HG02973 (cell line): Measurements from ENCODE around the gene GMPR2.
"Not testable (repeated sequence)": the region's sequence is repeated elsewhere in the genome, so short reads cannot be mapped to it uniquely, and the experiment has no call there.

Experiments
- ATAC-seq: cut with Tn5 transposase; IDR thresholded peaks from one replicate; pipeline ENCODE4 v1.9.1; 2021; ENCODE audit warnings: moderate library complexity; ENCODE audit not compliant: unreplicated experiment

GMPR2 gene

DNA sequence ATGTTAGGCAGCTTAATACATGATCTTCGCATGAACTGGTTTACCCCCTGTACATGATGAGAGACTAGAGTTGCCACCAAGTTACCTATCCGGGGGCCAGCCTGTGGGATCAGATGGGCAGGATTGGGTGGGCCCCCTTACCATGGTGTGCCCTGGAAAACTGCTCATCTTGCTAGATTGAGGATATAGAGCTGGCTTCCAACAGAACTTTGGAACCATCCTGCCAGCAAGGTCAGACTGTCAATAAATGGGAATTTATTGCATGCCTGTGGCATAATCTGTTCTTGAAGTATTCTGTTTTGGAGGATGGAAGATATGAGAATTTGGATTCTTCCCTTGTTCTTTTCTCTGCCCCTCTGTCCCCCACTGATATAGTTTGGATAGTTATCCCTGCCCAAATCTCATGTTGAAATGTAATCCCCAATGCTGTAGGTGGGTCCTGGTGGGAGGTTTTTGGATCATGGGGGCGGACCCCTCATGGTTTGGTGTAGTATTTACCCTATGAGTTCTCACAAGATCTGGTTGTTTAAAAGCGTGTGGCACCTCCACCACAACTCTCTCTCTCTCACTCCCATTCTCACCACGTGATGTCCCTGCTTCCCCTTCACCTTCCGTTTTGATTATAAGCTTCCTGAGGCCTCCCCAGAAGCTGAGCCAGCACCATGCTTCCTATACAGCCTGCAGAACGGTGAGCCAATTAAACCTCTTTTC, 33.8 kb upstream of the GMPR2 start:
- no peak for ATAC-seq

GRCh38 chr14:24202538-24202937, 30.2 kb upstream of the GMPR2 start:
- not testable (repeated sequence) for ATAC-seq

DNA sequence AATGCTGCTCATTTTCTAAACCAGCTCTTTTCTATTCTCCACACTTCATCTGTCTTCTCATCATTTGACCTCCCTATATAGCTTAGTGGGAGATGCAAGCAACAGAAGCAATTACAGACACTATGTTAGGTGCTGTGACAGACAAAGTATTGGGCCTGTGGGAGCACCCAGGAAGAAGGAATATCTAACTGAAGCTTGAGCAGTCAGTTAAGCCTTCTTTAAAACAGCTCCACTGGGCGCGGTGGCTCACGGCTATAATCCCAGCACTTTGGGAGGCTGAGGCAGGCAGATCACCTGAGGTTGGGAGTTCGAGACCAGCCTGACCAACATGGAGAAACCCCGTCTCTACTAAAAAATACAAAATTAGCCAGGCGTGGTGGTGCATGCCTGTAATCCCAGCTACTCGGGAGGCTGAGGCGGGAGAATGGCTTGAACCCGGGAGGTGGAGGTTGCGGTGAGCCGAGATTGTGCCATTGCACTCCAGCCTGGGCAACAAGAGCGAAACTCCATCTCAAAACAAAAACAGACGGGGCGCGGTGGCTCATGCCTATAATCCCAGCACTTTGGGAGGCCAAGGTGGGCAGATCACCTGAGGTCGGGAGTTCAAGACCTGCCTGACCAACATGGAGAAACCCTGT, 29.4 kb upstream of the GMPR2 start:
- ATAC-seq, result not testable (repeated sequence)

GRCh38 chr14:24204163-24205146, 28.3 kb upstream of the GMPR2 start:
- no peak for ATAC-seq

- ATAC-seq, result no peak
These were observed 26.2 kb upstream of the GMPR2 start for GRCh38 chr14:24206260-24207103.

GRCh38 chr14:24207104-24207551, 25.6 kb upstream of the GMPR2 start:
- ATAC-seq, result no peak

DNA sequence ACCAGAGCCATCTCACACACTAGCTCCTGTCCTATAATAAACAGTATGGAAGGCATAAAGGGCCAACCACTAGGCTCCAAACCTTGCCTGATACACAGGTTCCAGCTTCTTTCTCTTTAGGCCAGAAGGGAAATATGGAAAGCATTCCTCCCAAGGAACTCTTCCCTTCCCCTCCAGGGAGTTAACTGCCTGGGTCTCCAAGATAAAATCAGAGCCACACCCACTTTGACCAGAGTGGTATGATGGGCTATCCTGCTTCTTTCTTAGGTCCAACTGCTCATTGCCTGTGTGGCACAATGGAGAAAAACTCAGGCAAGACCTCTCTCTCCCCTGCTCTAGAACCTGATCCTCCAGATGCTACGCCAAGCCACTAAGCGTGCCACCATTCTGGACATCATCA, 25.1 kb upstream of the GMPR2 start:
- no peak for ATAC-seq

DNA sequence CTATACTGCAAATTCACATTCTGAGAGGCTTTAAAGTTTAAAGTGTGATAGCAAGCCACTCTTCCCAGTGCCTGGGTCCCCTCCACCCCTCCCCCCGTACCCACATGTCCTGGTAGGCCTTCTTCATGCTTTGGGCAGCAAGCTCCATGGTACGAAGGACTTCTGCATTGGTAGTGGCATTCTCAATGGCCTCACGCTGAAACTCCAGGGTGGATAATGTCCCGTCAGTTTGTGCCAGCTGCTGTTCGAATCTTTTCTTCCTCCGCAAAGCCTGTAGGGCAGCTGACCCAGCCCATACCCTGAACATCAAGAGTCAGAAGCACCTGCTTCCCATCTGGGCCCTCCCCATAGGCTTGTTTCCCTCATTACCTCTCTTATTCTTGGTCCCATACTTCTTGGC, 21.4 kb upstream of the GMPR2 start:
- ATAC-seq, result no peak

GRCh38 chr14:24212924-24213865, 19.5 kb upstream of the GMPR2 start, which contains the start of gene CHMP4A:
CHMP4A (minus strand) TSS chr14:24213488; CDS start chr14:24213439, 49 bp downstream.
- ATAC-seq, result peak; percentile 76

- no peak for ATAC-seq
These were observed 18.7 kb upstream of the GMPR2 start for GRCh38 chr14:24213866-24214662.

DNA sequence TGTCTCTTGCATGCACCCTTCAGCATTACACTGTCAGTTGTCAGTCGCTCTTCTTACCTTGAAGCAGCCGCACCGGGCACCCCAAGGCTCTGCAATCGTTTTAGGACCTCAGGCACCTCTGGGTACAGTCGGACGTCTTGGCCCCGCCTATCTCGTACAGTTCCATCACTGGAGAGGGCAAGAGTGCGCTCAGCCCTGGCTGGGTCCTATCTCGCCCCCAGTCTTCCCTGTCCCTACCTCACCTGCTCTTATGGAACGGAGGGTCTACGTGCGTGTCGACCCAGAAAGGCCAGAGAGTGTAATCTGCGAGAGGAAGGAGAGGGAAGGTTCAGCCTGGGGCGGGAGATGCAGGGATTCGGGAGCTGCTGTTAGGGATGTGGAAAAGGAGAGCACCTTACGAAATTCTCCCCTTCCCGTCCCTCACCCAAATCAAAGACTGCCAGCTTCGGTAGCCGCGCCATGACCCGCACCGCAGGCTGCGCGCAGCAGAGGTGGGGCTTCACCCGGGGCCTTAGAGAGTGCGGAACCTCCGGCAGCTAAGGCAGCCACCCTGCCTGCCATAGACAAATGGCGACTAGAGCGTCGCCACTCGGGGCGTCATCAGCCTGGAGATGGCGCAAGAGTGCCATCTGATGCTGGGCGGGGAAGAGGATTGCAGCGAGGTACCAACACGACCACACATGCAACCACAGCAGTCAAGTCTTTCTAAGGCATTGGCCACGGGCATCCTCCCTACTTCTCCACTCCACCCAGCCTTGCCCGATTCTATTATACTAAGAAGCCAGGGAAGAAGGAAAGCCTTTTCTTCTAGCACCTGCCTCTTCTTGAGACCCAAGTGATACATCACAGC, 17.0 kb upstream of the GMPR2 start, which contains the start of gene MDP1:
Gene MDP1 (minus strand): TSS at position 572 of the 850 bp plus-strand sequence. CDS start 111 bp downstream, at position 461.
- peak; percentile 57 for ATAC-seq

- no peak for ATAC-seq
These were observed 16.4 kb upstream of the GMPR2 start for GRCh38 chr14:24216345-24216699.

GRCh38 chr14:24216876-24217275, 15.9 kb upstream of the GMPR2 start:
- not testable (repeated sequence) for ATAC-seq

GRCh38 chr14:24219080-24219479, 13.6 kb upstream of the GMPR2 start:
- no peak for ATAC-seq

- no peak for ATAC-seq
These were observed 13.2 kb upstream of the GMPR2 start for GRCh38 chr14:24219521-24219920.

DNA sequence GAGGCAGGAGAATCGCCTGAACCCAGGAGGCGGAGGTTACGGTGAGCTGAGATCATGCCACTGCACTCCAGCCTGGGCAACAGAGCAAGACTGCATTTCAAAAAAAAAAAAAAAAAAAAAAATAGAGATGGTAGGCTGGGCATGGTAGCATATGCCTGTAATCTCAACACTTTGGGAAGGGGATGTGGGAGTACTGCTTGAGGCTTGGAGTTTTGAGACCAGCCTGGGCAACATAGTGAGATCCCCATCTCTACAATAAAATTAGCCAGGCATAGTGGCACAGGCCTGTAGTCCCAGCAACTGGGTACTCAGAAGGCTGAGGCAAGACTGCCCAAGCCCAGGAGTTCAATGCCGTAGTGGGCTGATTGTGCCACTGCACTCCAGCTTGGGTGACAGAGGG, 9.7 kb upstream of the GMPR2 start:
- not testable (repeated sequence) for ATAC-seq

- ATAC-seq, result no peak
These were observed 8.1 kb upstream of the GMPR2 start for GRCh38 chr14:24224618-24225071.
